Activated CD4-positive, alpha-beta T cell treated with anti-CD3 and anti-CD28 coated beads, Interleukin-2, amount 10 ng/mL, durations not matched to agents 7 days and 5 days (primary cell): Measurements from ENCODE around the gene FLRT1. TPM values are rescaled to one million over a fixed set of nuclear protein-coding genes. Genes with fewer than 3 reads are reported as not detected.

Source experiments
- CTCF ChIA-PET: fragments of 350-600 bp; sonication (Branson Sonifier 250); formaldehyde crosslinking; loops from one replicate; lab custom pipeline; 2021; ENCODE audit warnings: antibody characterized with exemption; lab: Charles Lee
- POLR2A ChIA-PET: fragments of 350-600 bp; sonication (Branson Sonifier 250); formaldehyde crosslinking; loops from one replicate; lab custom pipeline; 2021; ENCODE audit warnings: antibody characterized with exemption; lab: Charles Lee
- DNase-seq: peaks from one replicate; pipeline ENCODE4 v3.0.0-alpha.2; 2020
- H3K27ac Mint-ChIP-seq: one replicate; pipeline ENCODE4 v1.8.0; 2021; ENCODE audit warnings: mild to moderate bottlenecking, moderate library complexity, mixed read lengths
- H3K27me3 Mint-ChIP-seq: one replicate; pipeline ENCODE4 v1.8.0; 2021; ENCODE audit warnings: mixed read lengths
- H3K36me3 Mint-ChIP-seq: one replicate; pipeline ENCODE4 v1.8.0; 2021; ENCODE audit warnings: low read depth, mixed read lengths
- H3K4me1 Mint-ChIP-seq: one replicate; pipeline ENCODE4 v1.8.0; 2021; ENCODE audit warnings: mixed read lengths
- H3K4me3 Mint-ChIP-seq: one replicate; pipeline ENCODE4 v1.8.0; 2021; ENCODE audit warnings: mild to moderate bottlenecking, moderate library complexity, mixed read lengths
- H3K9me3 Mint-ChIP-seq: one replicate; pipeline ENCODE4 v1.8.0; 2021; ENCODE audit warnings: mixed read lengths
- total RNA-seq, 2 experiments: library from RNA; stranded (reverse); gene quantifications; one replicate each; pipeline ENCODE4 v1.2.3, GENCODE V29; 2021

FLRT1 gene
- total RNA-seq, 2 experiments from 2014 or later = not detected

GRCh38 chr11:64008914-64009633 lies 26.7 kb upstream of the FLRT1 start:
- H3K4me3 Mint-ChIP-seq = no peak overlapping the region
- CTCF ChIA-PET = interaction anchor here (0.9 to 1.6 kb wide), 2 partner anchors 9 kb away, joined by 3 to 4 read pairs; no protein-coding TSS in a partner anchor
- H3K36me3 Mint-ChIP-seq = no peaks in the 10 kb centered on the region
- H3K4me1 Mint-ChIP-seq = peaks cover 13% of the 10 kb centered on the region
- H3K9me3 Mint-ChIP-seq = peaks cover 8% of the 10 kb centered on the region
- H3K27me3 Mint-ChIP-seq = peaks cover 27% of the 10 kb centered on the region
- POLR2A ChIA-PET = interaction anchor here (0.6 kb wide), 1 partner anchor 30 kb away, joined by 3 read pairs; no protein-coding TSS in a partner anchor
- no peak overlapping the region for H3K27ac Mint-ChIP-seq
- no peak for DNase-seq

GRCh38 chr11:64009710-64010109 lies 26.0 kb upstream of the FLRT1 start:
- CTCF ChIA-PET = interaction anchor here (1.6 kb wide), 1 partner anchor 8 kb away, joined by 4 read pairs; no protein-coding TSS in a partner anchor
- DNase-seq = no peak
- H3K4me3 Mint-ChIP-seq = no peak overlapping the region
- POLR2A ChIA-PET = no interaction called here
- peaks cover 13% of the 10 kb centered on the region for H3K4me1 Mint-ChIP-seq
- no peaks in the 10 kb centered on the region for H3K36me3 Mint-ChIP-seq
- peaks cover 8% of the 10 kb centered on the region for H3K9me3 Mint-ChIP-seq
- peaks cover 27% of the 10 kb centered on the region for H3K27me3 Mint-ChIP-seq
- no peak overlapping the region for H3K27ac Mint-ChIP-seq

- CTCF ChIA-PET = no interaction called here
- peaks cover 8% of the 10 kb centered on the region for H3K9me3 Mint-ChIP-seq
These were observed 24.9 kb upstream of the FLRT1 start for GRCh38 chr11:64010783-64011182.

GRCh38 chr11:64011371-64011770 lies 24.4 kb upstream of the FLRT1 start:
- Mint-ChIP-seq H3K27ac (no peak overlapping the region), H3K27me3 (peaks cover 24% of the 10 kb centered on the region), H3K36me3 (no peaks in the 10 kb centered on the region), H3K4me3 (no peak overlapping the region), H3K9me3 (peaks cover 8% of the 10 kb centered on the region), H3K4me1 (peaks cover 13% of the 10 kb centered on the region)
- ChIA-PET CTCF (no interaction called here), POLR2A (no interaction called here)
- DNase-seq = no peak

More at GRCh38 chr11:64010783-64011182, 24.9 kb upstream of the FLRT1 start:
- no peaks in the 10 kb centered on the region for H3K36me3 Mint-ChIP-seq
- no peak for DNase-seq
- no peak overlapping the region for H3K4me3 Mint-ChIP-seq
- H3K27ac Mint-ChIP-seq = no peak overlapping the region
- H3K4me1 Mint-ChIP-seq = peaks cover 13% of the 10 kb centered on the region
- H3K27me3 Mint-ChIP-seq = peaks cover 27% of the 10 kb centered on the region
- POLR2A ChIA-PET = no interaction called here

GRCh38 chr11:64013141-64013896 lies 22.4 kb upstream of the FLRT1 start:
- DNase-seq = no peak
- Mint-ChIP-seq H3K4me3 (no peak overlapping the region), H3K36me3 (no peaks in the 10 kb centered on the region), H3K27ac (no peak overlapping the region), H3K27me3 (peaks cover 5% of the 10 kb centered on the region), H3K4me1 (no peaks in the 10 kb centered on the region), H3K9me3 (peaks cover 8% of the 10 kb centered on the region)
- ChIA-PET CTCF (interaction anchor here (2.0 to 3.1 kb wide), 2 partner anchors 10 to 12 kb away, joined by 6 to 21 read pairs; no protein-coding TSS in a partner anchor), POLR2A (no interaction called here)

GRCh38 chr11:64014356-64014755 lies 21.4 kb upstream of the FLRT1 start:
- no peak overlapping the region for H3K4me3 Mint-ChIP-seq
- H3K27me3 Mint-ChIP-seq = no peaks in the 10 kb centered on the region
- no peak overlapping the region for H3K27ac Mint-ChIP-seq
- H3K36me3 Mint-ChIP-seq = no peaks in the 10 kb centered on the region
- CTCF ChIA-PET = interaction anchor here (2.0 to 3.1 kb wide), 2 partner anchors 9 to 13 kb away, joined by 6 to 21 read pairs; no protein-coding TSS in a partner anchor
- DNase-seq = no peak
- peaks cover 8% of the 10 kb centered on the region for H3K9me3 Mint-ChIP-seq
- H3K4me1 Mint-ChIP-seq = no peaks in the 10 kb centered on the region
- POLR2A ChIA-PET = no interaction called here

GRCh38 chr11:64015510-64015909 lies 20.2 kb upstream of the FLRT1 start:
- CTCF ChIA-PET = interaction anchor here (0.6 to 3.1 kb wide), 3 partner anchors 14 to 217 kb away, joined by 3 to 21 read pairs (median 3); no protein-coding TSS in a partner anchor
- no peaks in the 10 kb centered on the region for H3K36me3 Mint-ChIP-seq
- POLR2A ChIA-PET = no interaction called here
- H3K27ac Mint-ChIP-seq = no peak overlapping the region
- no peaks in the 10 kb centered on the region for H3K4me1 Mint-ChIP-seq
- H3K4me3 Mint-ChIP-seq = no peak overlapping the region
- peaks cover 8% of the 10 kb centered on the region for H3K9me3 Mint-ChIP-seq
- no peak for DNase-seq
- no peaks in the 10 kb centered on the region for H3K27me3 Mint-ChIP-seq

GRCh38 chr11:64015935-64016845 lies 19.5 kb upstream of the FLRT1 start:
- Mint-ChIP-seq H3K27me3 (no peaks in the 10 kb centered on the region), H3K27ac (no peak overlapping the region), H3K36me3 (no peaks in the 10 kb centered on the region), H3K4me1 (no peaks in the 10 kb centered on the region), H3K9me3 (peaks cover 2% of the 10 kb centered on the region), H3K4me3 (no peak overlapping the region)
- POLR2A ChIA-PET = no interaction called here
- no peak for DNase-seq
- CTCF ChIA-PET = interaction anchor here (0.6 to 3.1 kb wide), 4 partner anchors 13 to 210 kb away, joined by 3 to 21 read pairs (median 4); no protein-coding TSS in a partner anchor

- H3K27me3 Mint-ChIP-seq = no peaks in the 10 kb centered on the region
- CTCF ChIA-PET = interaction anchor here (1.1 to 2.0 kb wide), 4 partner anchors 9 to 17 kb away, joined by 3 to 6 read pairs (median 4); no protein-coding TSS in a partner anchor
These were observed 17.8 kb upstream of the FLRT1 start for GRCh38 chr11:64017945-64018224.

GRCh38 chr11:64018310-64018709 lies 17.4 kb upstream of the FLRT1 start:
- H3K36me3 Mint-ChIP-seq = no peaks in the 10 kb centered on the region
- H3K4me1 Mint-ChIP-seq = no peaks in the 10 kb centered on the region
- POLR2A ChIA-PET = no interaction called here
- no peaks in the 10 kb centered on the region for H3K9me3 Mint-ChIP-seq
- H3K27me3 Mint-ChIP-seq = no peaks in the 10 kb centered on the region
- no peak overlapping the region for H3K27ac Mint-ChIP-seq
- CTCF ChIA-PET = interaction anchor here (1.2 to 2.0 kb wide), 3 partner anchors 9 to 17 kb away, joined by 4 to 6 read pairs (median 5); no protein-coding TSS in a partner anchor
- DNase-seq = no peak
- H3K4me3 Mint-ChIP-seq = no peak overlapping the region

More at GRCh38 chr11:64017945-64018224, 17.8 kb upstream of the FLRT1 start:
- no peak for DNase-seq
- no peaks in the 10 kb centered on the region for H3K36me3 Mint-ChIP-seq
- H3K4me3 Mint-ChIP-seq = no peak overlapping the region
- no peaks in the 10 kb centered on the region for H3K9me3 Mint-ChIP-seq
- H3K27ac Mint-ChIP-seq = no peak overlapping the region
- POLR2A ChIA-PET = no interaction called here
- no peaks in the 10 kb centered on the region for H3K4me1 Mint-ChIP-seq

GRCh38 chr11:64019106-64020037 lies 16.4 kb upstream of the FLRT1 start:
- no peaks in the 10 kb centered on the region for H3K4me1 Mint-ChIP-seq
- no peaks in the 10 kb centered on the region for H3K9me3 Mint-ChIP-seq
- no peak for DNase-seq
- H3K4me3 Mint-ChIP-seq = no peak overlapping the region
- H3K36me3 Mint-ChIP-seq = no peaks in the 10 kb centered on the region
- no peak overlapping the region for H3K27ac Mint-ChIP-seq
- CTCF ChIA-PET = interaction anchor here (0.6 to 1.0 kb wide), 2 partner anchors 10 to 17 kb away, joined by 3 to 4 read pairs; no protein-coding TSS in a partner anchor
- H3K27me3 Mint-ChIP-seq = no peaks in the 10 kb centered on the region
- POLR2A ChIA-PET = no interaction called here
